Caki2 (cell line): Measurements from ENCODE around the gene YTHDF1. TPM values are rescaled to one million over a fixed set of nuclear protein-coding genes. Genes with fewer than 3 reads are reported as not detected.
A peak's percentile ranks its signal among the peaks of the same experiment; 100 is the strongest.
"Not testable (repeated sequence)": the region's sequence is repeated elsewhere in the genome, so short reads cannot be mapped to it uniquely, and the experiment has no call there.

Experiments
- DNase-seq: peaks from one replicate; pipeline ENCODE4 v3.0.0-alpha.2; 2015; ENCODE audit warnings: low read depth
- in situ Hi-C: cut with HindIII; loops from 2 replicates; pipeline ENCODE4 v1.10.0; 2016; ENCODE audit warnings: low sequenced_read_pairs, low pct_unique_long_range_greater_than_20kb, mixed read lengths
- total RNA-seq: library from RNA; depleted of rRNA; stranded (reverse); fragments of >200 nt; shearing (Covaris generic); gene quantifications from 2 replicates; pipeline ENCODE4 v1.2.3, GENCODE V29; 2014; ENCODE audit warnings: low replicate concordance

YTHDF1 gene
- total RNA-seq, 1 experiment from 2014 or later, result 20.0 TPM

DNA sequence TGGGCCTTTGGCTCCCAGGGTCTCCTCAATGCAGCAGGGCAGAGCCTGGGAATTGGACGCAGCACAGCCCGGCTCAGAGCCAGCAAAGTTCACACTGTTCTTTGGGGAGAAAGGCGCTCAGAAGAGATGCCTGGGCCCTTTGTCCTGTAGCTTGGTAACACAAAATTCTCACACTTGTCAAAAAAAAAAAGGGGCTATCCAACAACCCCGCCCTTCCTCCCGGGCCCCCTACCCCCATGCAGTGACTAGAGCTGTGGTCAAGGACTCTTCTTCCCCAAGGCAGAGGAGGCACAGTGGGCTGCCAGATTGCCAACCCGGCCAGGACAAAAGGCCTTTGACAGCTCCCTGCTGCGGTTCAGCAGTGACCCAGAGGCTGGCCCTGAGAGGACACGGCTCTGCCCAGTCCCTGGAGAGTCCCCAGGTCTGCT, 36.4 kb upstream of the YTHDF1 start:
- DNase-seq, result no peak
- in situ Hi-C loops, result no loop called here

DNA sequence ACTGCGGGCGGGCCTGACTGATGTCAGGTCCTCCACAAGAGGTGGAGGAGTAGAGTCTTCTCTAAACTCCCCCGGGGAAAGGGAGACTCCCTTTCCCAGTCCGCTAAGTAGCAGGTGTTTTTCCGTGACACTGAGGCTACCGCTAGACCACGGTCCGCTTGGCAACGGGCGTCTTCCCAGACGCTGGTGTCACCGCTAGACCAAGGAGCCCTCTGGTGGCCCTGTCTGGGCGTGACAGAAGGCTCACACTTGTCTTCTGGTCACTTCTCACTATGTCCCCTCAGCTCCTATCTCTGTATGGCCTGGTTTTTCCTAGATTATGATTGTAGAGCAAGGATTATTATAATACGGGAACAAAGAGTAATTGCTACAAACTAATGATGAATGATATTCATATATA, 35.4 kb upstream of the YTHDF1 start:
- peak; percentile 65 for DNase-seq
- in situ Hi-C loops, result not testable (repeated sequence)

- in situ Hi-C loops, result no loop called here
Observed at GRCh38 chr20:63249891-63250290, 34.0 kb upstream of the YTHDF1 start.

GRCh38 chr20:63248835-63249591, 33.1 kb upstream of the YTHDF1 start:
- in situ Hi-C loops, result no loop called here
- peak; percentile 70 for DNase-seq

More at GRCh38 chr20:63249891-63250290, 34.0 kb upstream of the YTHDF1 start:
- DNase-seq, result no peak

GRCh38 chr20:63247671-63248228, 31.8 kb upstream of the YTHDF1 start:
- no peak for DNase-seq
- in situ Hi-C loops, result no loop called here

- in situ Hi-C loops, result no loop called here
- DNase-seq, result no peak
Observed at GRCh38 chr20:63246490-63247288, 30.8 kb upstream of the YTHDF1 start.

DNA sequence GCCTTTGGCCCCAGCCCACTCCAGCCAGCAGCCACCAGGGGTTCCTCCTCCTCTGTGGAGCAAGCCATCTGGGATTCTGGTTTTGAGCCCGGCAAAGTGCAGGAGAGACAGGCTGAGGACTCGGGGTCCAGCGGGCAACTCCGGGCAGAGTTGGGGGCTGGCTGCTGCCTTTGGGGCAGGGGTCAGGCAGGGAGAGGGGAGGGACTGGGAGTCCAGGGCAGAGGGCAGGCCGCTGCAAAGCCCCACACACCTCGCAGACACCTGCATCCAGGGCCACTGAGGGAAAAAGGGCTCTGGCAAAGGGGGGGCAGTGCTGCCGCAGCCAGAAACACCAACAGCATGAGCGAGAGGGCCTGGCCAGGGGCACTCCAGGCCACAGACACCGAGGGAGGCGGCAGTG, 28.5 kb upstream of the YTHDF1 start:
- no peak for DNase-seq
- in situ Hi-C loops, result no loop called here

GRCh38 chr20:63243604-63244247, 27.8 kb upstream of the YTHDF1 start:
- no peak for DNase-seq
- in situ Hi-C loops, result no loop called here

GRCh38 chr20:63242736-63243135, 26.8 kb upstream of the YTHDF1 start:
- in situ Hi-C loops, result no loop called here
- DNase-seq, result no peak

- DNase-seq, result no peak
- in situ Hi-C loops, result no loop called here
Observed at GRCh38 chr20:63241272-63241671, 25.3 kb upstream of the YTHDF1 start.

- in situ Hi-C loops, result no loop called here
- DNase-seq, result no peak
Observed at GRCh38 chr20:63240004-63240403, 24.1 kb upstream of the YTHDF1 start.

- in situ Hi-C loops, result no loop called here
- DNase-seq, result no peak
Observed at GRCh38 chr20:63239431-63239830, 23.5 kb upstream of the YTHDF1 start.

DNA sequence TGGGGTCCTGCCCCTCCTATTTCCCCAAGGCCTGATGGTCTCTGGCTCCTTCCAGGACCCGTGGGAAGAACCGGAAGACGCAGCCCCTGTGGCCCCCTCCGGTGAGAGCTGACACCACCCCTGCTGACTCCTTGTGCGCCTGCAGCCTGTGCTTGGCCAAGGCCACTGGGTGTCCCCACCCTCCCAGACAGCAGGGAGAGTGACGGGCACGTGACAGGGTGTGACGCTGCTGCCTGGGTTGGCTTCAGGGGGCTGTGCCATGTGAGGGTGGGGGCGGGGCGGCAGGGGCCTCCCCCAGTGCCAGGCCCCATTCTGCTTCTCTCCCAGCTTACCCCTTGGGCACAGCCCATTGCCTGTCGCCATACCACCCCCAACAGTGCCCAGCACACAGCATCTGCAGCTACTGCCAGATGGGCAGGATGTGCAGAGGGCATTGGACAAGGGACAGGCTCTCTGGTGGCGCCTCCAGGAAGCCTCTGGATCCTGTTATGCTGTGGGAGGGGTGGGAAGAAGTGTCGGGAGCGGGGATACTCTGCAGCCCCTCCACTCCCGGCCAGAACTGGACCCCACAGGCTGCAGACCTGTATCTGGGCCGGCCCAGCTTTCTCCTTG, 22.7 kb upstream of the YTHDF1 start:
- in situ Hi-C loops, result no loop called here
- DNase-seq, result peak; percentile 44

DNA sequence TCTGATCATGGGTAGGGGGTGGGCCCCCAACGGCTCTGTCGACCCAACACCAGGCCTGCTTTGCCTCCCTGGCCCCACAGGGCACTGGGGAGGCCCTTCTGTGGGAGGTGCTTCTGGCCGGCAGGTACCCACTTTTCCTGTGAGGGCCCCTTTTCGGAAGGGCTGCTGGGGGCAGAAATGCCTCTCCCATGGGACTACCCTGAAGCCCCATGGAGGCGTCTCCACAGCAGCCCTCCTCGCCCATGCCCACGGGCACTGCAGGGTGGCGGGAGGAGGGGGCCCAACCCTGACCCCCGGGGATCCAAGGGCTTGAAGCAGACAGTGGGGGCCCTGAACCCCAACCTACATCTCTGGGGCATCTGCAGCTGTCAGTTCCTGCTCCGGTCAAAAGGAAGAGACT, 22.1 kb upstream of the YTHDF1 start:
- in situ Hi-C loops, result no loop called here
- DNase-seq, result no peak

GRCh38 chr20:63236116-63236837, 20.3 kb upstream of the YTHDF1 start:
- in situ Hi-C loops, result no loop called here

GRCh38 chr20:63235399-63235983, 19.6 kb upstream of the YTHDF1 start, which contains the start of gene BIRC7:
Gene BIRC7, plus strand, starts transcription at chr20:63235905. Its CDS starts 192 bp downstream, at chr20:63236097.
- in situ Hi-C loops, result no loop called here
- no peak for DNase-seq

More at GRCh38 chr20:63236116-63236837, 20.3 kb upstream of the YTHDF1 start:
- no peak for DNase-seq

DNA sequence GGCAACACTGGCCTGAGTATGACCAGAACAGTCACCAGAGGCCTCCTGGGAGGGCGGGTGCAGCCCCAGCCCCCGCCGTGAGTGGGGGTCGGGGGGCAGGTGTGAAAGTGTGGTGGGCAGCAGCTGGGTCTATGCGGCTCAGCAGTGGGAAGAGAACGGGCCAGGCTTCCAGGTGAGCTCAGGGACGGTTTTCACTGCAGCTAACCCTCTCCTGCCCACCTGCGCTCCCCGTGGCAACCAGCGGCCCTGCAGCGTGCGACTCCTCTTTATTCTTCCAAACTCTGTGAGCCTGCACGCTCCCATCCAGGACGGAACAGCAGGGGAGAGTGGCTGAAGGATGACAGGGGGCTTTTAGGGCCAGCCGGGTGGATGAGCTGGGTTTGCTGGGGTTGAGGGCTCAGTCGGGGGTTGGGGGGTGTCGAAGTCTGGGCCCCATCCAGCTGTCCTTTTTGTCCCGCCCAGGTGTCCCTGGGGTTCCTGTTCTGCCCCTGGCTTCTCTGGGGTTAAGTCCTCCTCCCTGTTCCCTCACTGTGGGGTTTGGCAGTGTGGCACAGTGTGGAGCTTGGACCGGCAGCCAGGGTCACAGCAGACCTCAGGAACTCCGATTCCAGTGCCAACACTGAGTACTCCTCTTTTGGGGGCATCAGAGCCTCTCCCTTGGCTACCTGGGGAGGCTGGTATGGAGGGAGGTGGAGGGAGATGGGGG, 18.9 kb upstream of the YTHDF1 start:
- no peak for DNase-seq
- in situ Hi-C loops, result no loop called here
